HEK293T (cell line): ENCODE results near the gene ABHD12.

Source experiments
- CTBP1 ChIP-seq: fragments of 450-650 bp; IDR thresholded peaks from 2 replicates; pipeline ENCODE4 v1.6.1; 2016; ENCODE audit warnings: borderline replicate concordance
- FOXA1 ChIP-seq: fragments of 450-650 bp; IDR thresholded peaks from 2 replicates; pipeline ENCODE4 v1.6.1; 2016; ENCODE audit warnings: mild to moderate bottlenecking
- FOXK2 ChIP-seq: fragments of 450-650 bp; IDR thresholded peaks from 2 replicates; pipeline ENCODE4 v1.6.1; 2016; ENCODE audit warnings: mild to moderate bottlenecking
- FOXM1 ChIP-seq: fragments of 450-650 bp; IDR thresholded peaks from 2 replicates; pipeline ENCODE4 v1.6.1; 2017; ENCODE audit warnings: mild to moderate bottlenecking, borderline replicate concordance
- SP1 ChIP-seq: fragments of 450-650 bp; IDR thresholded peaks from 2 replicates; pipeline ENCODE4 v1.6.1; 2017
- TARDBP ChIP-seq: fragments of 450-650 bp; IDR thresholded peaks from 2 replicates; pipeline ENCODE4 v1.6.1; 2016

DNA sequence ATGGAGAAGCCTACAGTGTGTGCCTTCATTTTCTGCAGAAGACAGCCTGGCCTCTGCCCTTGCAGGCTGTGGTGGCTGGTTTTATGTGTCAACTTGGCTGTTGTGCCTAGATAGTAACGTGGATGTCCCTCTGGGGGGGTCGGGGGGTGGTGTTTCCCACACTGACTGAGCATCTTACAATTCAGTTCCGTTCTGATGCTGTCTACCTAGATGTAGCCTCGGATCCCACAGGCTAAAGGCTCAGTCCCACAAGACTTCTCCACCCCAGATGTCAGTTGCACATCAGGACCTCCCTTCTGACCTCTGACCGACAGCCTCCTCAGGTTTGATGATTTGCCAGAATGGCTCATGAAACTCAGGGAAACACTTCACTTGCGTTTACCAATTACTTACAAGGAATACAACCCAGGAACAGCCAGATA is 138.4 kb downstream of the ABHD12 start:
- TF ChIP-seq SP1: no peak
- TF ChIP-seq CTBP1: no peak
- TF ChIP-seq FOXM1: no peak
- no peak for TF ChIP-seq FOXA1
- no peak for TF ChIP-seq TARDBP
- no peak for TF ChIP-seq FOXK2
